Activated naive CD8-positive, alpha-beta T cell treated with anti-CD3 and anti-CD28 coated beads, Interleukin-2, amount 10 ng/mL, durations not matched to agents 7 days and 5 days (primary cell): ENCODE measurements around the gene NCAPH2. TPM values are rescaled to one million over a fixed set of nuclear protein-coding genes. Genes with fewer than 3 reads are reported as not detected.

Source experiments
- ATAC-seq: fragments of 150-1000 bp; cut with Tn5 transposase; one replicate; pipeline ENCODE4 v1.10.0; 2021; ENCODE audit warnings: low read depth, moderate library complexity
- POLR2A ChIA-PET: fragments of 350-600 bp; sonication (Branson Sonifier 250); formaldehyde crosslinking; loops from one replicate; lab custom pipeline; 2021; ENCODE audit warnings: antibody characterized with exemption; lab: Charles Lee
- DNase-seq: peaks from one replicate; pipeline ENCODE4 v3.0.0; 2021
- H3K27ac Mint-ChIP-seq: one replicate; pipeline ENCODE4 v1.8.0; 2022; ENCODE audit warnings: mild to moderate bottlenecking, mixed read lengths
- H3K27me3 Mint-ChIP-seq: one replicate; pipeline ENCODE4 v1.8.0; 2022; ENCODE audit warnings: mild to moderate bottlenecking, moderate library complexity, mixed read lengths
- H3K36me3 Mint-ChIP-seq: one replicate; pipeline ENCODE4 v1.8.0; 2021; ENCODE audit warnings: mild to moderate bottlenecking, mixed read lengths
- H3K4me1 Mint-ChIP-seq: one replicate; pipeline ENCODE4 v1.8.0; 2021; ENCODE audit warnings: mixed read lengths
- H3K4me3 Mint-ChIP-seq: one replicate; pipeline ENCODE4 v1.8.0; 2022; ENCODE audit warnings: mild to moderate bottlenecking, moderate library complexity, mixed read lengths
- H3K9me3 Mint-ChIP-seq: one replicate; pipeline ENCODE4 v1.8.0; 2021; ENCODE audit warnings: mixed read lengths
- total RNA-seq, 2 experiments: library from RNA; stranded (reverse); gene quantifications; one replicate each; pipeline ENCODE4 v1.2.3, GENCODE V29; 2021

The NCAPH2 gene
- total RNA-seq, 2 experiments from 2014 or later, result 126 TPM

- POLR2A ChIA-PET, result interaction anchor here (0.5 to 2.1 kb wide), 3 partner anchors 23 to 49 kb away, joined by 3 to 9 read pairs (median 3); partner anchors contain the start of gene SCO2
- Mint-ChIP-seq H3K4me3 (no peak overlapping the region), H3K9me3 (no peaks in the 10 kb centered on the region), H3K36me3 (peaks cover 25% of the 10 kb centered on the region), H3K27me3 (no peaks in the 10 kb centered on the region), H3K27ac (no peak overlapping the region), H3K4me1 (peaks cover 6% of the 10 kb centered on the region)
- ATAC-seq (no peak), DNase-seq (no peak)
Measured at GRCh38 chr22:50573491-50574382, 65.7 kb downstream of the NCAPH2 start.

- peaks cover 24% of the 10 kb centered on the region for H3K36me3 Mint-ChIP-seq
- DNase-seq (no peak), ATAC-seq (no peak)
- POLR2A ChIA-PET, result interaction anchor here (0.5 to 9.8 kb wide), 3 partner anchors 11 to 47 kb away, joined by 3 to 93 read pairs (median 5); partner anchors contain the start of genes SCO2, SYCE3 and TYMP
- H3K4me1 Mint-ChIP-seq, result peaks cover 6% of the 10 kb centered on the region
- no peak overlapping the region for H3K27ac Mint-ChIP-seq
- H3K4me3 Mint-ChIP-seq, result no peak overlapping the region
- H3K9me3 Mint-ChIP-seq, result no peaks in the 10 kb centered on the region
- no peaks in the 10 kb centered on the region for H3K27me3 Mint-ChIP-seq
Measured at GRCh38 chr22:50574383-50574755, 66.3 kb downstream of the NCAPH2 start.

Other genes with a start within 250 kb of the NCAPH2 start
- 1 to 10 TPM; 3.1 to 3.6 TPM for gene MAPK12, start 246.5 kb upstream of the NCAPH2 start, total RNA-seq
- 1 to 10 TPM; 7.9 to 8.5 TPM for gene MAPK11, start 237.8 kb upstream of the NCAPH2 start, total RNA-seq
- gene PLXNB2, start 200.6 kb upstream of the NCAPH2 start, total RNA-seq, result 10 to 100 TPM; 43.0 to 45.8 TPM
- 1 to 10 TPM; 8.8 to 9.5 TPM for gene DENND6B, start 181.2 kb upstream of the NCAPH2 start, total RNA-seq
- 10 to 100 TPM; 81.6 to 86.8 TPM for gene PPP6R2, start 164.9 kb upstream of the NCAPH2 start, total RNA-seq
- gene SBF1, start 33.2 kb upstream of the NCAPH2 start, total RNA-seq, result 100 to 1,000 TPM; 211 to 221 TPM
- gene ADM2, start 26.7 kb upstream of the NCAPH2 start, total RNA-seq, result 1 to 10 TPM; 6.5 to 6.7 TPM
- gene MIOX, start 21.4 kb upstream of the NCAPH2 start, total RNA-seq, result not detected
- gene LMF2, start 522 bp upstream of the NCAPH2 start, total RNA-seq, result 100 to 1,000 TPM; 128 to 141 TPM
- gene SCO2, start 17.4 kb downstream of the NCAPH2 start, total RNA-seq, result 10 to 100 TPM in 1 of 2 experiments, 1 to 10 TPM in 1; 8.1 to 12.8 TPM
- 10 to 100 TPM; 86.3 to 94.5 TPM for gene TYMP, start 21.8 kb downstream of the NCAPH2 start, total RNA-seq
- gene KLHDC7B, start 37.7 kb downstream of the NCAPH2 start, total RNA-seq, result 10 to 100 TPM; 18.8 to 21.9 TPM
- gene SYCE3, start 54.7 kb downstream of the NCAPH2 start, total RNA-seq, result 1 to 10 TPM in 1 of 2 experiments, under 1 TPM in 1; 0.79 to 1.1 TPM
- 10 to 100 TPM; 85.2 to 95.4 TPM for gene CPT1B, start 70.2 kb downstream of the NCAPH2 start, total RNA-seq
- gene CHKB, start 74.6 kb downstream of the NCAPH2 start, total RNA-seq, result 100 to 1,000 TPM; 132 to 137 TPM
- under 1 TPM; 0.28 to 0.39 TPM for gene MAPK8IP2, start 92.6 kb downstream of the NCAPH2 start, total RNA-seq
- gene ARSA, start 119.9 kb downstream of the NCAPH2 start, total RNA-seq, result 10 to 100 TPM; 65.2 to 65.4 TPM
- under 1 TPM in 1 of 2 experiments, not detected in 1; 0.06 TPM for gene SHANK3, start 164.6 kb downstream of the NCAPH2 start, total RNA-seq
- gene ACR, start 230.0 kb downstream of the NCAPH2 start, total RNA-seq, result not detected